Breast epithelium (tissue), 3 donors: Measurements from ENCODE around the gene OR51B6.

Experiments used
- POLR2A ChIP-seq: fragments of 450-650 bp; IDR thresholded peaks from one replicate; pipeline ENCODE4 v1.6.1; 2016; ENCODE audit warnings: antibody characterized with exemption, mild to moderate bottlenecking, moderate library complexity
- TF ChIP-seq, protein P1 (sequence below), 3 donors: fragments of 450-650 bp; IDR thresholded peaks; one replicate each; pipeline ENCODE4 v1.5.1; 2016 to 2017; ENCODE audit warnings: antibody characterized with exemption in 3 of 3, mild to moderate bottlenecking in 3 of 3, moderate library complexity in 3 of 3

DNA sequence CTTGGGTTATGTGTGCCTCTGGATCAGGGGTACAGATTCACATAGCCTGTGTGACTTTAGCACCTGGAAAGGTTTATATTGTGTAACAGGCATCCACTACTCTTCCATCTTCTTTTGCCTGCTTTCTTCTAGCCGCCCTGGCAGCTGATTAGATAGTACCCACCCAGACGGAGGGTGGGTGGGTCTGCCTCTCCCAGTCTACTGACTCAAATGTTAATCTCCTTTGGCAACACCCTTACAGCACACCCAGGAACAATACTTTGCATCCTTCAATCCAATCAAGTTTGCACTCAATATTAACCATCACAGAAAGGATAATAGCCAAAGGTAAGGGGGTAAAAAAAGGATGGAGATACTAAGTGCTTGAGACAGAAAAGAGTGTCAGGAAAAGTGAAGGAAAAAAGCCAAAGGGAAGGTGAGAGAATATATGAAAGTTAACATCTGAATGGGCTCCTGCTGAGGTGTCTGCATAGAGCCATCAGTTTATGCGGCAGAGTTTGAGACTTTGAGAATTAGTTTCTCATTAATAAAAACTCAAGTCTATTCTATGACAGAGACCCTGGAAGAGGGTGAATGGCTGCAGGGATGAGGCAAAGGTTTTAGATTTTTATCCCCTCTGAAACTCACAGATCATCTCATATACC lies 2.6 kb upstream of the OR51B6 start:
- TF ChIP-seq, protein P1, sequence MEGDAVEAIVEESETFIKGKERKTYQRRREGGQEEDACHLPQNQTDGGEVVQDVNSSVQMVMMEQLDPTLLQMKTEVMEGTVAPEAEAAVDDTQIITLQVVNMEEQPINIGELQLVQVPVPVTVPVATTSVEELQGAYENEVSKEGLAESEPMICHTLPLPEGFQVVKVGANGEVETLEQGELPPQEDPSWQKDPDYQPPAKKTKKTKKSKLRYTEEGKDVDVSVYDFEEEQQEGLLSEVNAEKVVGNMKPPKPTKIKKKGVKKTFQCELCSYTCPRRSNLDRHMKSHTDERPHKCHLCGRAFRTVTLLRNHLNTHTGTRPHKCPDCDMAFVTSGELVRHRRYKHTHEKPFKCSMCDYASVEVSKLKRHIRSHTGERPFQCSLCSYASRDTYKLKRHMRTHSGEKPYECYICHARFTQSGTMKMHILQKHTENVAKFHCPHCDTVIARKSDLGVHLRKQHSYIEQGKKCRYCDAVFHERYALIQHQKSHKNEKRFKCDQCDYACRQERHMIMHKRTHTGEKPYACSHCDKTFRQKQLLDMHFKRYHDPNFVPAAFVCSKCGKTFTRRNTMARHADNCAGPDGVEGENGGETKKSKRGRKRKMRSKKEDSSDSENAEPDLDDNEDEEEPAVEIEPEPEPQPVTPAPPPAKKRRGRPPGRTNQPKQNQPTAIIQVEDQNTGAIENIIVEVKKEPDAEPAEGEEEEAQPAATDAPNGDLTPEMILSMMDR (IDR thresholded peaks at IDR 0.05), result no peak
- TF ChIP-seq POLR2A, result no peak
